GM23248 (cell line): ENCODE results near the gene NBR1. TPM values are rescaled to one million over a fixed set of nuclear protein-coding genes. Genes with fewer than 3 reads are reported as not detected.

Experiments
- DNase-seq: peaks from one replicate; pipeline ENCODE4 v3.0.0-alpha.2; 2015
- H2AFZ ChIP-seq: fragments of 200-600 bp; sonication (generic); 2 replicates; pipeline ENCODE4 v1.6.1; 2016; ENCODE audit warnings: antibody characterized with exemption
- H3F3A ChIP-seq: fragments of 200-600 bp; sonication (generic); 2 replicates; pipeline ENCODE4 v1.6.1; 2016; ENCODE audit warnings: mild to moderate bottlenecking, antibody characterized with exemption, mixed run types; ENCODE audit not compliant: insufficient read depth
- H3K27ac ChIP-seq: fragments of 200-600 bp; sonication (generic); 2 replicates; pipeline ENCODE4 v1.5.1; 2016; ENCODE audit warnings: mild to moderate bottlenecking
- H3K27me3 ChIP-seq: fragments of 200-600 bp; sonication (generic); replicated peaks from 2 replicates; pipeline ENCODE4 v1.6.1; 2016; ENCODE audit warnings: mild to moderate bottlenecking; ENCODE audit not compliant: insufficient read depth
- H3K36me3 ChIP-seq: fragments of 200-600 bp; sonication (generic); 2 replicates; pipeline ENCODE4 v1.6.1; 2016; ENCODE audit warnings: low read depth, mild to moderate bottlenecking
- H3K4me1 ChIP-seq: fragments of 200-600 bp; sonication (generic); 2 replicates; pipeline ENCODE4 v1.6.1; 2016; ENCODE audit warnings: mild to moderate bottlenecking; ENCODE audit not compliant: insufficient read depth
- H3K4me2 ChIP-seq: fragments of 200-600 bp; sonication (generic); one replicate; pipeline ENCODE4 v1.6.1; 2016; ENCODE audit warnings: mild to moderate bottlenecking; ENCODE audit not compliant: unreplicated experiment
- H3K4me3 ChIP-seq: fragments of 200-600 bp; sonication (generic); 2 replicates; pipeline ENCODE4 v1.5.1; 2016; ENCODE audit warnings: mild to moderate bottlenecking
- H3K79me2 ChIP-seq: fragments of 200-600 bp; sonication (generic); 2 replicates; pipeline ENCODE4 v1.6.1; 2016; ENCODE audit warnings: mild to moderate bottlenecking; ENCODE audit not compliant: insufficient read depth
- H3K9ac ChIP-seq: fragments of 200-600 bp; sonication (generic); 2 replicates; pipeline ENCODE4 v1.6.1; 2016; ENCODE audit warnings: mild to moderate bottlenecking
- H3K9me2 ChIP-seq: fragments of 200-600 bp; sonication (generic); 2 replicates; pipeline ENCODE4 v1.6.1; 2016; ENCODE audit warnings: mixed run types, mild to moderate bottlenecking, moderate library complexity; ENCODE audit not compliant: insufficient read depth
- H3K9me3 ChIP-seq: fragments of 200-600 bp; sonication (generic); one replicate; pipeline ENCODE4 v1.6.1; 2017; ENCODE audit warnings: low read depth
- H4K20me1 ChIP-seq: fragments of 200-600 bp; sonication (generic); 2 replicates; pipeline ENCODE4 v1.6.0; 2016; ENCODE audit not compliant: insufficient read depth
- EZH2 ChIP-seq: fragments of 200-600 bp; sonication (generic); IDR thresholded peaks from 2 replicates; pipeline ENCODE4 v1.6.1; 2018; ENCODE audit warnings: antibody characterized with exemption, mild to moderate bottlenecking; ENCODE audit not compliant: insufficient read depth, poor library complexity, severe bottlenecking
- EZH2phosphoT487 ChIP-seq: fragments of 200-600 bp; sonication (generic); IDR thresholded peaks from 2 replicates; pipeline ENCODE4 v1.6.1; 2018; ENCODE audit warnings: antibody characterized with exemption, moderate library complexity, mild to moderate bottlenecking, low read depth; ENCODE audit not compliant: insufficient read depth
- WGBS, 2 experiments: methylation state at CpG; one replicate each; pipeline ENCODE4 v1.1.6; 2015 to 2017; ENCODE audit warnings: low lambda C conversion rate in 2 of 2, low coverage in 1 of 2; ENCODE audit errors: missing lambda C conversion rate in 2 of 2; 5-methylcytosine and 5-hydroxymethylcytosine counted together
- in situ Hi-C: fragments of 300-500 bp; cut with MboI; formaldehyde crosslinking; loops from 2 replicates; pipeline ENCODE4 v1.15.0; 2020
- polyA plus RNA-seq: library from polyadenylated mRNA; unstranded; fragments of >200 nt; fragmentation: Nextera tagmentation; extraction: Ambion mirVana; gene quantifications from 2 replicates; pipeline ENCODE4 v1.2.1, GENCODE V29; 2016
- total RNA-seq: library from RNA; depleted of rRNA; stranded (reverse); fragments of >200 nt; shearing (Covaris generic); gene quantifications from 2 replicates; pipeline ENCODE4 v1.2.3, GENCODE V29; 2014

The NBR1 gene
- total and polyA plus RNA-seq, 2 experiments from 2014 or later: 71.6 to 109 TPM

DNA sequence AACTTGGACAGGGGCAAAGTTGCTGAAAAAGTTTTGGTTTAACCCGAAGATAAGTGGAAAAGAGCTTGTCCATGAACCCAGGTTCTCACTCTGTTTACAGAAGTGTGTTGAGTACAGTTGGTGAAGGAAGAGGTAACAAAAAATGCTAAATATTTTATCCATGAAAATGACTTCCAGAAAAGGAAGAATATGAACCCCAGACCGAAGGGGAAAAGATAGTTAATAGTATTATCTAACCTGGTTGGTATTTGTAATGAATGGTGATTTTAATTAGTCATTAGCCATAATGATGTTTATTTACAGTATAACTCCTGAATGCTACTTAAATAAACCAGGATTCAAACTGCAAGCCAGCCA, 40.1 kb downstream of the NBR1 start:
- H3K79me2 ChIP-seq: peaks cover 11% of the 10 kb centered on the region; the same call in 1 of the 2 replicates
- TF ChIP-seq EZH2phosphoT487 (no peak), EZH2 (no peak)
- H3K4me2 ChIP-seq: peak overlapping the region; percentile 77
- H3K9me3 ChIP-seq: no peaks in the 10 kb centered on the region
- peaks cover 27% of the 10 kb centered on the region for H3K36me3 ChIP-seq
- H2AFZ ChIP-seq: peak overlapping the region; percentile 70
- peak; percentile 17 for DNase-seq
- peak overlapping the region; percentile 75 for H3K4me3 ChIP-seq
- in situ Hi-C loops: loop anchor here (10.0 kb wide), 1 partner anchor 104 kb away; no protein-coding TSS in a partner anchor
- H3K4me1 ChIP-seq: peaks cover 27% of the 10 kb centered on the region
- 32 to 33% methylated on average over 2 of the region's 2 CpGs for WGBS, 2 experiments
- no peaks in the 10 kb centered on the region for H4K20me1 ChIP-seq
- peak overlapping the region; percentile 83 for H3K27ac ChIP-seq
- no peaks in the 10 kb centered on the region for H3K9me2 ChIP-seq
- peaks cover 36% of the 10 kb centered on the region for H3F3A ChIP-seq
- H3K27me3 ChIP-seq: no peaks in the 10 kb centered on the region
- H3K9ac ChIP-seq: peak overlapping the region; percentile 85

DNA sequence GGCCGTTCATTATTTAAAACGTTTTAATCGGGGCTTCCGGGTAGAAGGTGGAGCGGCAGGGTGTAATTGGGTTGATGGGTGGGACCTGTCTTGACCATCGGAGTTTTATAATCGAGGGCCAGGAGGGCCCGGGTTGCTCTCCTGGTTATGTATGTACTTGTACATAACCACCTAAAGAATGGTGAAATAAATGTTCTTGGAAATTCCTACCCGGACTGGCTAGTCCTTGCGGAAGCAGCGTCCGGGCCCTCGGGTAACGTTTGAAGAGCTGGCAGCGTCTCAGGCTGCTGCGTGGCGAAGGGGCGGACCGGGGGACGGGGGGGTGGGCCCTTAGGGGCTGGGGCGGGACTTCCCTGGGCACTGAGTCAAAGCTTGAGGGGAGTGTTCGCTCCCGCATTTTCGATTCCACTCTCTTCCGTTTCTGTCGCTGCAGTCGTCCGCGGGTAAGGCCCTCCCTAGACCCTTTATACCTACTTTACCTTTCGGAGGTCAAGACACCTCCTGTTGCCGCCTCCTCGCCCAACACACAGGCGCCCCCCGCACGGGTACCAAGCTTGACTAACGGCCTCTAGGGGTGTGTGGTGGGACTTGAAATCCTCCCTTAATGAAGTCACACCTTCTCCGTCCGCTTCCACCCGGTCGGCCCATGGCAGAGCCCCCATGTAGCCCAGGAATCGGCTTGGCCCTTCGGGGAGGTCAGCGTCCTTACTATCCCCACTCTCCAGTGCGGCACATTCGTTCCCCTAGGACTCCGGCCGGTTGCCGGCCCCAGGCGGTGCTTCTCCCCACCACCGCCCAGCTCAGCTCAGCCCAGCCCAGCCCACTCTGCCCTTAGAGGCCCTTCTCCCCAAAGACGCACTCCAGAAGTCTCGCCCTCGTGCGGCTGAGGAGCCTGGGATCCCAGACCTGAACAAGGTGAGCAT, 40.7 kb downstream of the NBR1 start, which contains the start of gene TMEM106A:
TMEM106A (plus strand) TSS at position 396 of the 923 bp plus-strand sequence. CDS start 1,167 bp downstream, outside the sequence.
- in situ Hi-C loops: loop anchor here (10.0 kb wide), 1 partner anchor 103 kb away; no protein-coding TSS in a partner anchor
- Histone ChIP-seq H3K9me3 (no peaks in the 10 kb centered on the region), H4K20me1 (no peaks in the 10 kb centered on the region), H3K79me2 (peaks cover 11% of the 10 kb centered on the region; the same call in 1 of the 2 replicates), H3K4me2 (peak within 1 kb of the TSS; percentile 79), H3K27ac (peak within 1 kb of the TSS; percentile 83), H3F3A (peaks cover 35% of the 10 kb centered on the region), H2AFZ (peak within 1 kb of the TSS; percentile 76), H3K9ac (peak within 1 kb of the TSS; percentile 85), H3K36me3 (peaks cover 26% of the 10 kb centered on the region), H3K4me1 (peaks cover 27% of the 10 kb centered on the region), H3K9me2 (no peaks in the 10 kb centered on the region), H3K4me3 (peak within 1 kb of the TSS; percentile 75), H3K27me3 (no peaks in the 10 kb centered on the region)
- peak; percentile 94 for DNase-seq
- TF ChIP-seq EZH2phosphoT487 (no peak), EZH2 (no peak)
- WGBS, 2 experiments: 1 to 2% methylated on average over 43 to 54 of the region's 54 CpGs

DNA sequence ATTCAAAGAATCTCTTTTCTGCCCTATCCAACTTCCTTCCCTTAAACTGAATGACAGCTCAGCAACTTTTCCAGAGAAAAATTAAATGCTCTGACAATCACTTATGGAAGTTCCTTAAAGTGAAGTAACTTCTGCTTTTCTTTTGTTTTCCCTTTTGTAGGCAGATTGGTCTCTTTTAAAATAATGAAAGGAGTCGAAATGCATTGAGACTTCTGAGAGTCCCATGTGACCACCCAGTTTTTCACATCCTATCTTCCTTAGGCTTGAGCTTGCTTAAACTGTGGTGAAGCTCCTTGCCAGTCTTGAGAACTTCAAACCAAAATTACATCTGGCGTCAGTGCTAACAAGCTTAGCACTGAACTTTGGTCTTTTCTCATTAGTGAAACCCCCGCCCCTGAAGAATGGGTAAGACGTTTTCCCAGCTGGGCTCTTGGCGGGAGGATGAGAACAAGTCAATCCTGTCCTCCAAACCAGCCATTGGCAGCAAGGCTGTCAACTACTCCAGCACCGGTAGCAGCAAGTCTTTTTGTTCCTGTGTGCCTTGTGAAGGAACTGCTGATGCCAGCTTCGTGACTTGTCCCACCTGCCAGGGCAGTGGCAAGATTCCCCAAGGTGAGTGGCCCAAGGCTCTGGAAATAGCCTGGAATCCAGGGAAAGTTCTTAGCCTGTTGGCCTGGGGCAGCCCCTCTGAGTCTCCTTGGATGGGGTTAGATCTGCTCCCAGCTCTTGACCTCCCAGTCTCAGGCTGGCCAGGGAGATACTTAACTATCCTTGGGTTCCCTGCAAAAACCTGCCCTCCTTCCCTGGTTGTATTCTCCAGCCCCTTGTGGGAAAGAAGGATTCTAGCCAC, 41.9 kb downstream of the NBR1 start:
- TF ChIP-seq EZH2 (no peak), EZH2phosphoT487 (no peak)
- peak overlapping the region; percentile 75 for H3K4me3 ChIP-seq
- 37 to 39% methylated on average over 7 of the region's 7 CpGs for WGBS, 2 experiments
- no peaks in the 10 kb centered on the region for H3K27me3 ChIP-seq
- peak overlapping the region; percentile 83 for H3K27ac ChIP-seq
- DNase-seq: peak; percentile 32
- H2AFZ ChIP-seq: peak overlapping the region; percentile 76
- in situ Hi-C loops: loop anchor here (10.0 kb wide), 1 partner anchor 102 kb away; no protein-coding TSS in a partner anchor
- no peaks in the 10 kb centered on the region for H4K20me1 ChIP-seq
- H3K4me2 ChIP-seq: peak overlapping the region; percentile 79
- peaks cover 27% of the 10 kb centered on the region for H3K4me1 ChIP-seq
- H3K9me2 ChIP-seq: no peaks in the 10 kb centered on the region
- peaks cover 11% of the 10 kb centered on the region; the same call in 1 of the 2 replicates for H3K79me2 ChIP-seq
- H3K9ac ChIP-seq: peak overlapping the region; percentile 85
- H3F3A ChIP-seq: peaks cover 24% of the 10 kb centered on the region
- peaks cover 15% of the 10 kb centered on the region for H3K36me3 ChIP-seq
- H3K9me3 ChIP-seq: no peaks in the 10 kb centered on the region

DNA sequence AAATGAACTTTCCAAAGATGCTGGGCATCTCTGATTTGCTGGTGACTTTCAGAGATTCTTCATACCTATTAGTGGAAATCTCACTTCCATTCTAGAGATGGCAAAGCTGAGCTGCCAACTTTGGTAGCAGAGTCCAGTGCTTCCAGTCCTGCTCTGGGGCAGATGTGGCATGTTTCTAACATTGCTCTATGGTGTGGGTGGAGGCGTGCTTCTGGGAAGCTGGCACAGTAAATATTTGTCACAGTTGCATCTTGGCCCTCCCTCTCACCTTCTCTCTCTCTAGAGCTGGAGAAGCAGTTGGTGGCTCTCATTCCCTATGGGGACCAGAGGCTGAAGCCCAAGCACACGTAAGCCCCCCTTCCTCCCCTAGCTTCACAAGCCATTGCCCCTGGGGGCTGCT, 42.5 kb downstream of the NBR1 start:
- WGBS, 2 experiments: 70 to 73% methylated on average over 2 of the region's 2 CpGs
- H3K9ac ChIP-seq: peak overlapping the region; percentile 85; the same call in 1 of the 2 replicates
- H3K9me2 ChIP-seq: no peaks in the 10 kb centered on the region
- H3F3A ChIP-seq: peaks cover 17% of the 10 kb centered on the region
- no peak overlapping the region for H3K4me3 ChIP-seq
- no peak overlapping the region for H3K27ac ChIP-seq
- no peaks in the 10 kb centered on the region for H3K9me3 ChIP-seq
- peaks cover 27% of the 10 kb centered on the region for H3K4me1 ChIP-seq
- peaks cover 11% of the 10 kb centered on the region; the same call in 1 of the 2 replicates for H3K79me2 ChIP-seq
- no peaks in the 10 kb centered on the region for H4K20me1 ChIP-seq
- H3K27me3 ChIP-seq: no peaks in the 10 kb centered on the region
- in situ Hi-C loops: loop anchor here (10.0 kb wide), 1 partner anchor 101 kb away; no protein-coding TSS in a partner anchor
- peak overlapping the region; percentile 79 for H3K4me2 ChIP-seq
- DNase-seq: peak; percentile 55
- no peak for TF ChIP-seq EZH2phosphoT487
- no peak for TF ChIP-seq EZH2
- no peak overlapping the region for H2AFZ ChIP-seq
- peaks cover 12% of the 10 kb centered on the region for H3K36me3 ChIP-seq
